Measurements from ENCODE around the gene IFNAR2.

IFNAR2 gene

GRCh38 chr21:33198346-33199099 lies 31.2 kb upstream of the IFNAR2 start:
- DNase-seq (ENCODE audit: insufficient read length, low spot score) (no peak), FAIRE-seq (no peak)
- TF ChIP-seq CTCF (IDR thresholded peaks at IDR 0.05; ENCODE audit: insufficient read depth, missing control alignments): no peak

DNA sequence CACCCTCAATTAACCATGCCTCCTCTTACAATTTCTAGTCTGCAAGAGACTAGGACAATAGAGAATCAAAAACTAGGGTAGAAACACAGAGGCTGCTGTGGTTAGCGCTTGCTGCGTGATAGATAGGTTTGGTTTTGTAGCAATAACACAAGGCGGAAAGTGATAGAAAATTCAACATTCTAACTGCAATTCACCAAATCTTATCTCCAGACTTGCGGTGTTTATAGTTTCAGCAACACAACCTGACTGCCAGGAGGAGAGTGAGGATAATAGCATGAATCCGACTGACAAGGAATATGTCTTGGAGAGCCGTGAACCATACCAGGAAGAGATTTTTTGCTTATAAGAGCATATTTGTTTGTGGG lies 30.7 kb upstream of the IFNAR2 start:
- FAIRE-seq: no peak
- DNase-seq (ENCODE audit: insufficient read length, low spot score): no peak
- TF ChIP-seq CTCF (IDR thresholded peaks at IDR 0.05; ENCODE audit: insufficient read depth, missing control alignments): no peak

DNA sequence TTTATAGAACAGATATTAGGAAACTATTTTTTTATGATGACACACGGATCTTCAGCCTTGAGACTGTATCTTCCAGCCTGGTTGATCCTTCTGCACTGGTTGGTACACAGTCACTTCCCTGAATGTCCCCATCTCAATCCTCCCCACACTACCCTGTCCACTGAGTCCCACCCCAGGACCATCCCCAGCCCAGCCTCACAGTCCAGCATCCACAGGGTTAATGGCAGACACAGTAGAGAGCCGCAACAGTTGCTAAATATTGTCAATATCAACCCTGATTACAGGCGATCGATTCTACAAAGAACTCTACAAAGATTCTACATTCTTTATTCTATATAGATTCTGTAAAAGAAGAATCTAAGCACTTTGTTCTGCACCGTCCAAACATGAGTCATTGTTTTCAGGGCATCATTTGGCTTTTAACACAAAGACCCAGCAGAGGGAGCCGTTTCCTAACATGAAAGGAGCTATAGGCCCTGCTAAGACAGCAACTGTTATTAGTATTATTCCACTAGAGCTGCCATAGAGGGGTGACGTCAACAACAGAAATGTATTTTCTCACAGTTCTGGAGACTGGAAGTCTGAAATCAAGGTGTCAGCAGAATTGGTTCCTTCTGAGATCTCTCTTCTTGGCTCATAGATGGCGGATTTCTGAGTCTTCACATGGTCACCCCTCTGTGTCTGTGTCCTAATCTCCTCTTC lies 30.1 kb upstream of the IFNAR2 start:
- TF ChIP-seq CTCF (IDR thresholded peaks at IDR 0.05; ENCODE audit: insufficient read depth, missing control alignments): peak; percentile 97
- peak; percentile 31 for DNase-seq (ENCODE audit: insufficient read length, low spot score)
- no peak for FAIRE-seq

DNA sequence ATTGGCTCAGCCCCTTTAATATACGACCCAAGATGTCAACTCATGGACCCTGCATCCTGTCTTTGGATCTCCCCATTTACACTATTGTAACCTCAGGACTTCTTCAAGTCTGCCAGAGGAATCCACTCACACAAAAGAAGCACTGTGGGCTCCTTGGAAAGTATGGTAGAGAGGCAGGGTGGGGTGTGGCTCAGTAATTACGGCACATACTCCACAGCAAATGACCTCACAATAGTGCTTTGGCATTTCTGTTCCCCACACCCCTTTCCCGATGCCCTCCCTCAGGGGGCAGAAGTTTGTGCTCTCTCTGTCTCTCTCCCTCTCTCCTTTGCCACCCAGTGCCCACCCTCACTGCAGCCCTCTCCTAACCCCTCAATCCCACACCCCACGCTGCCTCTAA lies 27.8 kb upstream of the IFNAR2 start:
- FAIRE-seq (no peak), DNase-seq (ENCODE audit: insufficient read length, low spot score) (no peak)
- TF ChIP-seq CTCF (IDR thresholded peaks at IDR 0.05; ENCODE audit: insufficient read depth, missing control alignments): no peak

GRCh38 chr21:33202464-33203363 lies 27.0 kb upstream of the IFNAR2 start:
- no peak for FAIRE-seq
- DNase-seq (ENCODE audit: insufficient read length, low spot score): no peak
- no peak for TF ChIP-seq CTCF (IDR thresholded peaks at IDR 0.05; ENCODE audit: insufficient read depth, missing control alignments)

DNA sequence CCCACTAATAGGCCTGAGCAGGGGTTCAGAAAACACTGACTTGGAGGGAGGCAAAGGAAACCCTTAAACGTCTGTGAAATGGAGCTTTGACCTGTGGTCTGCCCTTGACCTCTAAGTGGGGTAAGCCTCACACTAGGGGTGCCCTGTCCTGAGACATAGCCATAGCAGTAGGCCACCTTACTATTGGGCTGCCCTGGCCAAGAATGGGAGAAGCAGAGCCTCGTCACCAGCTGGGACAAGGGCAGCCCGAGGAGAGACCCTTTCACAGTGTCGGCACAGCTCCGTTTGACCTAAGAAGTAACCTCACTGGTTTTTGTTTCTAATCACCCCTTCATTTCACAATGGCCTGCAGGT lies 26.4 kb upstream of the IFNAR2 start:
- no peak for FAIRE-seq
- no peak for DNase-seq (ENCODE audit: insufficient read length, low spot score)
- no peak for TF ChIP-seq CTCF (IDR thresholded peaks at IDR 0.05; ENCODE audit: insufficient read depth, missing control alignments)

All from D721Med (cell line).